ENCODE data around the gene EIF4B.

- no peak for TF ChIP-seq SMAD4 (CRISPR knock-in tag; conservative IDR thresholded peaks at IDR 0.05)
- no peak for TF ChIP-seq RNF2 (IDR thresholded peaks at IDR 0.05)
- no peak for TF ChIP-seq CREM (IDR thresholded peaks at IDR 0.05; ENCODE audit: low read depth)
- TF ChIP-seq ZBTB43 (CRISPR knock-in tag; IDR thresholded peaks at IDR 0.05) = no peak
- no peak for TF ChIP-seq EP300 (IDR thresholded peaks at IDR 0.05; ENCODE audit: low read length)
- no peak for TF ChIP-seq ARID1B (IDR thresholded peaks at IDR 0.05)
- TF ChIP-seq SFPQ (IDR thresholded peaks at IDR 0.05; ENCODE audit: low read depth, low read length) = no peak
- no peak for TF ChIP-seq EZH2 (IDR thresholded peaks at IDR 0.05; ENCODE audit: borderline replicate concordance, low read depth, low read length)
- TF ChIP-seq FUS (optimal IDR thresholded peaks at IDR 0.05; ENCODE audit: low read depth, low read length) = no peak
- TF ChIP-seq HDAC2 (IDR thresholded peaks at IDR 0.05) = no peak
- TF ChIP-seq CUX1 (CRISPR knock-in tag; IDR thresholded peaks at IDR 0.05) = no peak
- no peak for TF ChIP-seq KAT2B (IDR thresholded peaks at IDR 0.05; ENCODE audit: low read depth, low read length)
- no peak for TF ChIP-seq MEF2A (IDR thresholded peaks at IDR 0.05; ENCODE audit: control insufficient read depth, low read depth, low read length)
- no peak for TF ChIP-seq ZNF311 (CRISPR knock-in tag; IDR thresholded peaks at IDR 0.05)
Observed at GRCh38 chr12:53004582-53004981, 1.7 kb upstream of the EIF4B start.
